Gastroesophageal sphincter (tissue), 3 donors: ENCODE results near the gene LEKR1.

Source experiments
- EP300 ChIP-seq: sonication (generic); formaldehyde crosslinking; IDR thresholded peaks from one replicate; pipeline ENCODE4 v1.6.1; 2017; ENCODE audit warnings: antibody characterized with exemption, mild to moderate bottlenecking
- TF ChIP-seq, protein P1 (sequence below), 4 experiments: fragments of 200-600 bp in 2 of 4; fragments of 450-650 bp in 2 of 4; sonication (generic) in 1 of 4; IDR thresholded peaks; one replicate each; pipeline ENCODE4 v1.5.1; 2017 to 2019; ENCODE audit warnings: antibody characterized with exemption in 4 of 4, mild to moderate bottlenecking in 2 of 4, moderate library complexity in 2 of 4

- no peak for TF ChIP-seq EP300
- TF ChIP-seq, protein P1, sequence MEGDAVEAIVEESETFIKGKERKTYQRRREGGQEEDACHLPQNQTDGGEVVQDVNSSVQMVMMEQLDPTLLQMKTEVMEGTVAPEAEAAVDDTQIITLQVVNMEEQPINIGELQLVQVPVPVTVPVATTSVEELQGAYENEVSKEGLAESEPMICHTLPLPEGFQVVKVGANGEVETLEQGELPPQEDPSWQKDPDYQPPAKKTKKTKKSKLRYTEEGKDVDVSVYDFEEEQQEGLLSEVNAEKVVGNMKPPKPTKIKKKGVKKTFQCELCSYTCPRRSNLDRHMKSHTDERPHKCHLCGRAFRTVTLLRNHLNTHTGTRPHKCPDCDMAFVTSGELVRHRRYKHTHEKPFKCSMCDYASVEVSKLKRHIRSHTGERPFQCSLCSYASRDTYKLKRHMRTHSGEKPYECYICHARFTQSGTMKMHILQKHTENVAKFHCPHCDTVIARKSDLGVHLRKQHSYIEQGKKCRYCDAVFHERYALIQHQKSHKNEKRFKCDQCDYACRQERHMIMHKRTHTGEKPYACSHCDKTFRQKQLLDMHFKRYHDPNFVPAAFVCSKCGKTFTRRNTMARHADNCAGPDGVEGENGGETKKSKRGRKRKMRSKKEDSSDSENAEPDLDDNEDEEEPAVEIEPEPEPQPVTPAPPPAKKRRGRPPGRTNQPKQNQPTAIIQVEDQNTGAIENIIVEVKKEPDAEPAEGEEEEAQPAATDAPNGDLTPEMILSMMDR (IDR thresholded peaks at IDR 0.05), result no peak
Observed at GRCh38 chr3:157059181-157059580, 233.0 kb downstream of the LEKR1 start.
